Stimulated activated CD4-positive, alpha-beta T cell treated with anti-CD3 and anti-CD28 coated beads, Interleukin-12 subunit alpha, Interleukin-12 subunit beta, amount 100 ng/mL, for 24 hours (primary cell): ENCODE results near the gene F5.

Experiments used
- DNase-seq, 2 experiments: peaks; one replicate each; pipeline ENCODE4 v3.0.0-alpha.2; 2020; ENCODE audit warnings: low read depth in 2 of 2

The F5 gene

DNA sequence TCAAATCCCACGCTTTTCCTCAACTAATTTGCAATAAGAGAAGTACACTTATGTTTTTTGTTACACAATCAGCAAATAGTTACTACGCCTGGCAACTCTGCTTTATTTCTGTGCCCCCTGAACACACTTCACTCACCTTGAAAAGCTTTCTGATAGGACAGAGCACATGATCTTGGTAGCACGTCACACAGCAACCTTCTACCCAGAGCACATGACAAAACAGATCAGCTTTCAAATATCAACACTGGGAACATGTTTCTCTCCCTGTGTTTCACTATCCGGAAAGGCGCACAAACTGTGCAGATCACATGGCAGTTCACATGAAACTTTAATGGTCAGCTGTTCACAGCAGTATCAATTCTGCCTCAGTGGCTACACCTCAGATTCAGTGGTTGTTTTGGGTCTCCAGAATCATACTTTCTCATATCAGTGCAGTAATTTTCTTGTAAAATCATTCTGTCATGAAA, 102.7 kb downstream of the F5 start:
- no peak for DNase-seq

GRCh38 chr1:169479363-169480066, 106.8 kb downstream of the F5 start:
- no peak for DNase-seq

- no peak for DNase-seq
Observed at GRCh38 chr1:169478094-169478672, 108.1 kb downstream of the F5 start.

DNA sequence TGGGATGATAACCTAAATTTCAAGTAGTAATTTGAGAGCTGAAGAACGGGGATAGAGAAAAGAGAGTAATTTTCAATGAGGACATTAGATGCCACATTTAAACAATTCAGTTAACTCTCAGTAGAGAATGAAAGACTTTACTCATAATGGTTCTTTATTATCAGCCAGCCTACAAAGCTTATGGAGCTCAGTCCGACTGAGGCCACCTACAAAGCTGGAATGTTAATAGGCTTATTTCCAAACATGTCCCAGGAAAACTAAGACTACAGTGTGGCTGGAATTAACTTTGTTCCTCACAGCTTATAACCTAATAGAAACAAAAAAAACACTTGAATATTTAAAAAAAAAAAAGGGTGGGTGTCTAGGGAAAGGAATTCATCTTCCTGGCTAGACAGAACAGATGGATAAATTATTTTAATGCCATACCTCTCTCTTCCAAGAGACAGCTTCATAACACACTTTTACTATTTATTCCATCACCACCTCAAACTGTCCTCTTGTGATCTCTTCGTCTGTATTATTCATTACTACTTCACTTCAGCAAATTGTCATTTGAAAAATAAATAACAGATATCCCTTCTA, 110.4 kb downstream of the F5 start:
- no peak for DNase-seq

- DNase-seq, result no peak
Observed at GRCh38 chr1:169474302-169474995, 111.8 kb downstream of the F5 start.

DNA sequence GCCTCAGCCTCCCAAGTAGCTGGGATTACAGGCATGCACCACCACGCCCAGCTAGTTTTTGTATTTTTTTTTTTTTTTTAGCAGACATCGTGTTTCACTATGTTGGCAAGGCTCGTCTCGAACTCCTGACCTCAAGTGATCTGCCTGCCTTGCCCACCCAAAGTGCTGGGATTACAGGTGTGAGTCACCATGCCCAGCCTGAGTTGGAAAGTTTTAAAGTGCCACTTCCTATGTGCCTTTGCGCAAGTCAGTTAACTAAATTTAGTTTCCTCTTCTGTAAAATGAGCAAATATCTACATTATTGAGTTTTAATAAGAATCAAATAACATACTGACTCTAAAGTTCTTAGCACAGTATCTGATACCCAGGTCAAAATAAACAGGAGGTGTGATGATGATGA, 112.9 kb downstream of the F5 start:
- no peak for DNase-seq

DNA sequence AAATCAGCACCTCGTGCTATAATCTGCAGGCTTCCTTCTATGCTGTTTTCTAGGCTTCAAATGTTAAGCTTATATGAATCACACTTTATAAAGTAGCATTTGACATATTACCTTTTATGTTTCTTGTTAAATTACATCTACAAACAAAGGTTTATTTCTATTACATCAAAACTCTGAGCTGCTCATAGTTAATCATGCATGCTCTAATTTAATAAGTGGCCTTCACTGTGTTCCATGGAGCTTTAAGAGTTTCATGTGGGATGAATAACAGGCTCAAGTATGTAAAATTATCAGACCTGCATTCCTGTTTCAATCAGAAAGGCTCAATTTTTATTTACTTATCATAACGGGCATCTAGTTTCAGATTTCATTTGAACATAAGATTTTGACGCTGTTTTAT, 113.5 kb downstream of the F5 start:
- no peak for DNase-seq

DNA sequence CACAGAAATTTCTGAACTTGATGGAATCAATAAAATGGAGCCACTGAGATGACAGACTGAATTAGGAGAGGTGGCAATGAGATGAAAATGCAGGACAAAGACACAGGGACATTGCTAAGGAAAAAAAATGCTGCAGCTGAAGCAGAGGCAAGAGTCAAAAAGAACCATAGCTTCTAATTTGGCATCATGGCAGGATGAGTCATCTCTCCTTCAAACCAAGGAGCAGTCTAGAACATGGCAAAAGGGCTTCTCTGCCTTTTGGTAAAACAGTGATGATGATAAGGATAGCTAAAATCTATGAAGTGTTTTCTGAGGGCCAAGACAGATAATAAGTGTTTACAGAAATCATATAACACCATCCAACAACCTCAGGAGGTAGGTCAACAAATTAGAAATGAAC, 117.3 kb downstream of the F5 start:
- no peak for DNase-seq

- no peak for DNase-seq
Observed at GRCh38 chr1:169466259-169467230, 119.7 kb downstream of the F5 start.

- DNase-seq, result no peak
Observed at GRCh38 chr1:169465281-169465680, 121.0 kb downstream of the F5 start.
